Neural progenitor cell (in vitro differentiated cells): ENCODE results near the gene KRT3.

ENCODE experiments used
- EZH2 ChIP-seq: fragments of 200-600 bp; sonication (generic); IDR thresholded peaks from 2 replicates; pipeline ENCODE4 v1.6.1; 2017; ENCODE audit warnings: antibody characterized with exemption, mild to moderate bottlenecking, moderate library complexity
- TF ChIP-seq, protein P1 (sequence below): fragments of 200-600 bp; sonication (generic); IDR thresholded peaks from 2 replicates; pipeline ENCODE4 v1.5.1; 2017; ENCODE audit warnings: antibody characterized with exemption, mild to moderate bottlenecking

- TF ChIP-seq, protein P1, sequence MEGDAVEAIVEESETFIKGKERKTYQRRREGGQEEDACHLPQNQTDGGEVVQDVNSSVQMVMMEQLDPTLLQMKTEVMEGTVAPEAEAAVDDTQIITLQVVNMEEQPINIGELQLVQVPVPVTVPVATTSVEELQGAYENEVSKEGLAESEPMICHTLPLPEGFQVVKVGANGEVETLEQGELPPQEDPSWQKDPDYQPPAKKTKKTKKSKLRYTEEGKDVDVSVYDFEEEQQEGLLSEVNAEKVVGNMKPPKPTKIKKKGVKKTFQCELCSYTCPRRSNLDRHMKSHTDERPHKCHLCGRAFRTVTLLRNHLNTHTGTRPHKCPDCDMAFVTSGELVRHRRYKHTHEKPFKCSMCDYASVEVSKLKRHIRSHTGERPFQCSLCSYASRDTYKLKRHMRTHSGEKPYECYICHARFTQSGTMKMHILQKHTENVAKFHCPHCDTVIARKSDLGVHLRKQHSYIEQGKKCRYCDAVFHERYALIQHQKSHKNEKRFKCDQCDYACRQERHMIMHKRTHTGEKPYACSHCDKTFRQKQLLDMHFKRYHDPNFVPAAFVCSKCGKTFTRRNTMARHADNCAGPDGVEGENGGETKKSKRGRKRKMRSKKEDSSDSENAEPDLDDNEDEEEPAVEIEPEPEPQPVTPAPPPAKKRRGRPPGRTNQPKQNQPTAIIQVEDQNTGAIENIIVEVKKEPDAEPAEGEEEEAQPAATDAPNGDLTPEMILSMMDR: no peak
- TF ChIP-seq EZH2: no peak
These were observed 29.0 kb upstream of the KRT3 start for GRCh38 chr12:52824741-52825410.
